Parathyroid adenoma (tissue), 2 donors: ENCODE measurements around the gene AFF1.

Source experiments
- H2AFZ ChIP-seq: fragments of 300-600 bp; sonication (generic); one replicate; pipeline ENCODE4 v1.7.0; 2017; ENCODE audit warnings: antibody characterized with exemption, mild to moderate bottlenecking
- H3K27ac ChIP-seq: fragments of 300-600 bp; sonication (generic); one replicate; pipeline ENCODE4 v1.7.0; 2017
- H3K27me3 ChIP-seq: fragments of 300-600 bp; sonication (generic); one replicate; pipeline ENCODE4 v1.7.0; 2017; ENCODE audit warnings: low read length; ENCODE audit not compliant: control insufficient read depth, insufficient read depth
- H3K36me3 ChIP-seq: fragments of 300-600 bp; sonication (generic); one replicate; pipeline ENCODE4 v1.7.0; 2017; ENCODE audit warnings: low read length; ENCODE audit not compliant: control insufficient read depth, insufficient read depth
- H3K4me1 ChIP-seq: fragments of 300-600 bp; sonication (generic); one replicate; pipeline ENCODE4 v1.7.0; 2017; ENCODE audit warnings: control low read depth
- H3K4me2 ChIP-seq: fragments of 300-600 bp; sonication (generic); one replicate; pipeline ENCODE4 v1.7.0; 2017; ENCODE audit warnings: low read length
- H3K4me3 ChIP-seq: fragments of 300-600 bp; sonication (generic); one replicate; pipeline ENCODE4 v1.7.0; 2017; ENCODE audit warnings: low read depth, low read length
- H3K79me2 ChIP-seq: fragments of 300-600 bp; sonication (generic); one replicate; pipeline ENCODE4 v1.7.0; 2017; ENCODE audit warnings: control low read depth
- H3K9ac ChIP-seq: fragments of 300-600 bp; sonication (generic); one replicate; pipeline ENCODE4 v1.7.0; 2017; ENCODE audit warnings: mild to moderate bottlenecking
- H3K9me3 ChIP-seq: fragments of 300-600 bp; sonication (generic); one replicate; pipeline ENCODE4 v1.7.0; 2017; ENCODE audit warnings: low read length; ENCODE audit not compliant: control insufficient read depth
- CTCF ChIP-seq: fragments of 300-600 bp; sonication (generic); IDR thresholded peaks from one replicate; pipeline ENCODE4 v1.7.0; 2017; ENCODE audit warnings: antibody characterized with exemption, mild to moderate bottlenecking
- donor health status: primary hyperparathyroidism.

The AFF1 gene

DNA sequence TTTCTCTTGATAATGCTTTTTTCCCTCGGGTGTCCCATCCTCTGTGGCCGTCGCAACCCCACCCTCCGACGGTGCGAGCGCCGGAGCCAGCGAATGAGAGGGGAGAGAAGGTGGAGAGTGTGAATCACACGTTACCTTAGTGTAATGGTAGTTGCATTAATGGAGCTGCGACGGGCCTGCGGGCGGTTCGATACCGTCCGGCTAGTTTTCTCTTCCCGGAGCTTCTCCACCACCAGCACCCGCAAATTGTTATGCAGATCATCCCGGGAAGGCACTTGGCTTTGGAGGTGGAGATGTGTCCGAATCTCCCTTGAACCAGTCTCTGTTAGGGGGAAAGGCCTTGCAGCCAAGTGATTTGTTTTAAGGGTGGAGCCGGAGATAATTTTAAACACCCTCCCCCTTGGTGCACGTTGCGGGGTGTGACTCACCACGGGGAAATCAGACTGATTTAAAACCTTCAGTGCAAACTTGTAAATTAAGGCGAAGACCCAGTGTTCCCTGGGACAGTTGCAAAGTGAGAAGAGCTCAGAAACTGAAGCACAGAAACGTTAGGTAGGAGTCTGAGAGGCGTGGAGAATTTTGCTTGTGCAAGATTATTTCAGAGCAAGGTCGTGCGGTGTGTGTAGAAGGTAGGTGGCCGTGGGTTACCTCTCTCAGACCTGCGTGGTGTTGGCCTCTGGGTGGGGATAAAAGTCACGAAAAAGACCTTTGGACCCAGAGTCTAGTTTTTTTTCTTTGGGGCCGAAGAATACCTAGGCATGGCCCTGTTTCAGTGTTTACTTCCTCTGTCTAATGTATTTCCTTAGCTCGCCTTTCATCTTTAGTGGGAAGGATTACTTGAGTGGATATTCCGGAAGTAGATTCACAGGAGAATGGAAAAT, 1.3 kb downstream of the AFF1 start:
- Histone ChIP-seq H3K79me2 (no peaks in the 10 kb centered on the region), H3K27me3 (no peaks in the 10 kb centered on the region), H3K9me3 (no peaks in the 10 kb centered on the region), H3K9ac (no peak overlapping the region), H3K4me3 (peak overlapping the region; percentile 88), H3K27ac (peak overlapping the region; percentile 87), H2AFZ (peak overlapping the region; percentile 87), H3K4me1 (peaks cover 5% of the 10 kb centered on the region), H3K36me3 (no peaks in the 10 kb centered on the region), H3K4me2 (peak overlapping the region; percentile 92)
- no peak for TF ChIP-seq CTCF

DNA sequence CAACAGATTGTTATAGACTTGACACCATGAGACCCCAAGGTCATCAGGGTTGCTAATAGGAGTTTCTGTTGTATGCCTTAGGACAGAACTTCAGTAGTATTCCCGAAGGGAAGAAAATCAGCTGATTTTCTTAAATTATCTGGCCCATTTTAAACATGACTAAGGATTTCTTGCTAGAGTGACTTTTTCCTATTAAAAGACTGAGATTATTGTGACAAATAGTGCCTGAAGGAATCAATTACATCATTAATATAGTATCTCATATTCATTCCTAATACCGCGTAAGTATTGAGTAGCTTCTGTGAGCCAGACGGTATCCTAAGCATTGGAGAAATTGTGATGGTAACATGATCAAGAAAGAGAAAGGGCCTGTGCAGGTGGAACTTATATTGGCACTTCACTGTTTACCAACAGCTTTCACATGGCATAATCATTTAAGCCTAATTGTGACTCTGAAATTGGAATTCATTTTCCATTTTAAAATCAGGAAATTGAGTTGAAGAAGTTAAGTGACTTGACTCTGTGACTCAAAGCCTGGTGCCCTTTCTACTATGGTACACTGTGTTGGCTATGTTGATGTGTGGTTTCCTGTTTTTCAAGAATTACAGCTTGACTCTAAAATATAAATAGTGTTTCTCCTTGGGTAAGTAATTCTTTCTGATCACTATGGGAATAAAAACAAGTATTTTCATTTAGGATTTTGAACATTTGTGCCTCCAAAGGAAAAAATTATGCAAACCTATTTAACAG, 4.1 kb downstream of the AFF1 start:
- H3K4me3 ChIP-seq = no peak overlapping the region
- peaks cover 2% of the 10 kb centered on the region for H3K79me2 ChIP-seq
- H3K4me1 ChIP-seq = peaks cover 5% of the 10 kb centered on the region
- no peak overlapping the region for H3K4me2 ChIP-seq
- H3K36me3 ChIP-seq = no peaks in the 10 kb centered on the region
- H3K9me3 ChIP-seq = no peaks in the 10 kb centered on the region
- no peaks in the 10 kb centered on the region for H3K27me3 ChIP-seq
- no peak for TF ChIP-seq CTCF
- no peak overlapping the region for H3K27ac ChIP-seq
- H3K9ac ChIP-seq = no peak overlapping the region
- H2AFZ ChIP-seq = no peak overlapping the region

- no peaks in the 10 kb centered on the region for H3K36me3 ChIP-seq
- peaks cover 5% of the 10 kb centered on the region for H3K4me1 ChIP-seq
- no peak overlapping the region for H2AFZ ChIP-seq
- H3K4me2 ChIP-seq = no peak overlapping the region
- H3K79me2 ChIP-seq = peaks cover 2% of the 10 kb centered on the region
- no peak overlapping the region for H3K4me3 ChIP-seq
- no peak overlapping the region for H3K27ac ChIP-seq
- H3K27me3 ChIP-seq = no peaks in the 10 kb centered on the region
- no peaks in the 10 kb centered on the region for H3K9me3 ChIP-seq
- TF ChIP-seq CTCF = no peak
- no peak overlapping the region for H3K9ac ChIP-seq
Measured at GRCh38 chr4:86939729-86940575, 5.1 kb downstream of the AFF1 start.

DNA sequence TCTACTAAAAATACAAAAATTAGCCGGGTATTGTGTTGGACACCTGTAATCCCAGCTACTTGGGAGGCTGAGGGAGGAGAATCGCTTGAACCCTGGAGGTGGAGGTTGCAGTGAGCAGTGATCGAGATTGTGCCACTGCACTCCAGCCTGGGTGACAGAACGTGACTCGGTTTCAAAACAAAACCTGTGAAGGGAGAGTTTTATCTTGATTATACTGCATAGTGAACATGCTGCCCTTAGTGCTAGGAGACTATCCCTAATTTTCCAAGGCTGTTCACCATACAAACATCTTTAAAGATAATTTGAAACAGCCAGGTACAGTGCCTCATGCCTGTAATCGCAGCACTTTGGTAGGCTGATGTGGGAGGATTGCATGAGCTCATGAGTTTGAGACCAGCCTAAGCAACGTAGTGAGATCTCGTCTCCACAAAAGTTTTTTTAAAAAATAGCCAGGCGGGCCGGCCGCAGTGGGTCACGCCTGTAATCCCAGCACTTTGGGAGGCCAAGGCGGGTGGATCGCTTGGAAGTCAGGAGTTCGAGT, 6.2 kb downstream of the AFF1 start:
- Histone ChIP-seq H3K4me2 (no peak overlapping the region), H3K36me3 (no peaks in the 10 kb centered on the region), H3K79me2 (peaks cover 2% of the 10 kb centered on the region), H3K4me1 (peaks cover 5% of the 10 kb centered on the region), H3K4me3 (no peak overlapping the region), H3K27me3 (no peaks in the 10 kb centered on the region), H3K9me3 (no peaks in the 10 kb centered on the region), H2AFZ (no peak overlapping the region), H3K27ac (no peak overlapping the region), H3K9ac (no peak overlapping the region)
- no peak for TF ChIP-seq CTCF
